ENCODE results near the gene KIF26A. TPM values are rescaled to one million over a fixed set of nuclear protein-coding genes. Genes with fewer than 3 reads are reported as not detected.

KIF26A gene
- total and polyA plus RNA-seq, 8 donors, result 3.6 to 13.2 (median 7.1) TPM

- H3K36me3 ChIP-seq, result no peaks in the 10 kb centered on the region
- TF ChIP-seq CTCF (IDR thresholded peaks at IDR 0.05), result peak; percentile 91 to 94 (median 93)
- H3K4me1 ChIP-seq, result peaks cover 4 to 9% (median 5%) of the 10 kb centered on the region in 3 donors
- H3K4me3 ChIP-seq, result peak overlapping the region; percentile 33 to 51 (median 48)
- ATAC-seq (peak; percentile 87 to 93 (median 91)), DNase-seq (peak; percentile 44 to 93 (median 79)), FAIRE-seq (no peak)
- no peaks in the 10 kb centered on the region for H3K9me3 ChIP-seq
- WGBS, 2 donors, result 1 to 3% methylated on average over 61 to 88 of the region's 88 CpGs
- H3K27ac ChIP-seq, result no peak overlapping the region
- H3K27me3 ChIP-seq, result peaks cover 0 to 14% (median 3%) of the 10 kb centered on the region in 4 donors
- intact Hi-C loops (cut with DNase I), result loop anchor here in 1 of 3 donors (5.0 kb wide), 2 partner anchors 425 to 500 kb away; no protein-coding TSS in a partner anchor
Observed at GRCh38 chr14:104137297-104138097, 890 bp upstream of the KIF26A start.

DNA sequence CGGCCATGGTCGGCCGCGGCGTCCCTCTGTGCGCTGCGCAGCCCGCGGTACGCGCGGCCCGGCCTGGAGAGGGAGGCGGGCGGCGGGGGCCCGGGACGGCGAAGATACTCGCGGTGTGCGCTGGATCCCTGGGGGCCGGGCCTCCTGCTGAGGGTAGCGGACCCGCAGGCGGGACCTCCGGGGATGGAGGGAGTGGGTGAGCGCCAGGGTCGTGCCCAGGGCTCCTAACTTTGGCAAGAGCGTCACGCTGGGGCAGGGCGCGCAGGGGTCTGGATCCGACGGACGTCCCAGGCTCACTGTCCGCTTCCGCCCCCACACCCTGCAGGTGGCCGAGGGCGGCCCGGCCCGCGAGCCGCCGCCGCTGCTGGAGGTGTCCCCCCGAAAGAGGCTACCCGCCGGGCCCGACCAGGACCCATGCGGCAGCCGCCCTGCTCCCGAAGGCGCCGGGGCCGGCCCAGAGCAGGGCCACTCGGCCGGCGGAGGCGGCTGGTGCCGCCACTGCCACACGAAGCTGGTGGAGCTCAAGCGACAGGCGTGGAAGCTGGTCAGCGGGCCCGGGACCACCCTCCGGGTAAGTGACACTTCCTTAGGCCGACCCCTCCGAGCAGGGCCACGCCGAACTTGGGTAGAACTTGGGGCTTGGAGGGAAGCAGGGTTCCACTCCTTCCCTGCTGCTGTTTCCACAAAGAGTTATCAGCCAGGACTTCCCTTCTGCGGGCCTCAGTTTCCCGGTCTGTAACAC is 502 bp downstream of the KIF26A start:
- Histone ChIP-seq H3K9me3 (no peaks in the 10 kb centered on the region), H3K27me3 (peaks cover 0 to 14% (median 3%) of the 10 kb centered on the region in 4 donors), H3K27ac (no peak overlapping the region), H3K4me3 (peak overlapping the region; percentile 33 to 51 (median 48)), H3K36me3 (no peaks in the 10 kb centered on the region), H3K4me1 (peaks cover 4 to 9% (median 5%) of the 10 kb centered on the region in 3 donors)
- FAIRE-seq, result no peak
- WGBS, 2 donors, result 2 to 4% methylated on average over 53 to 73 of the region's 73 CpGs
- peak in 3 of 4 donors; percentile 4 to 26 (median 11) for ATAC-seq
- peak in 5 of 6 donors; percentile 3 to 82 (median 44) for DNase-seq
- intact Hi-C loops (cut with DNase I), result loop anchor here in 1 of 3 donors (5.0 kb wide), 2 partner anchors 423 to 498 kb away; no protein-coding TSS in a partner anchor
- no peak for TF ChIP-seq CTCF (IDR thresholded peaks at IDR 0.05)

DNA sequence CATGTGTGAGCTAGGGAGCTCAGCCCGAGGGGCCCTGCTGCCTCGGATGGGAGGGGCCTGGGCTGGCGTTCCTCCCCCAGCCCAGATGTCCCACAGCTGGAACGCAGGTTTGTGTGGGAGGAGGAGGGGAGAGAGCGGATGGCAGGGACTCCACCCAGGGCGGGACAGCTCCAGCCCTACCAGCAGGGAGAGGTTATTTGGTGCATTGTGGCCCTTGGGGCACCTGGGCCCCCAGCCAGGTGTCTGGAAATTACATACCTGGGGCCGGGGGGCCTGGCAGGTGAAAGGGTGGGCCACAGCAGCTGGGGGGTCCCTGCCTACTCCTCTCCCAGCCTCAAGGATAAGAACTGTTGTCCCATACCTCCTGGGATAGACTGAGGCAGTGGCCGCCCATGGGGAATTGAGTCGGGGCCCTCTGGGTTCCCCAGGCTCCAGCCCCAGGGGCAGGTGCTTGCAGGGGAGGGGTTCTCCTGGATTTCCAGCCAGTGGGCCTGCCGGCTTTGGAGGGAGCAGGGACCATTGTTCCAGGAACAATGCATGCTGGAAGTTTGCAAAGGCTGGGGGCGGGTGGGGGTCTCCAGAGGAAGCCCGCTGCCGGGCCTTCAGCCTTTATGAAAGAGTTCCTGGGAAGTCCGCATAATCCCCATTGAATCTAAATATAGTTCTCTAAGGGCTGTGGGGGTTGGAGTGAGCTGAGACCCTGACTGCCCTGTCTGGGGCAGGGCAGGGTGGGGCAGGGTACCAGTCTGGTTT is 1.2 kb downstream of the KIF26A start:
- peaks cover 0 to 10% (median 3%) of the 10 kb centered on the region in 4 donors for H3K27me3 ChIP-seq
- no peaks in the 10 kb centered on the region for H3K36me3 ChIP-seq
- peaks cover 4 to 9% (median 5%) of the 10 kb centered on the region in 3 donors for H3K4me1 ChIP-seq
- peak overlapping the region in 3 of 4 donors; percentile 46 to 51 (median 51) for H3K4me3 ChIP-seq
- no peak for TF ChIP-seq CTCF (IDR thresholded peaks at IDR 0.05)
- no peak overlapping the region for H3K27ac ChIP-seq
- H3K9me3 ChIP-seq, result no peaks in the 10 kb centered on the region
- FAIRE-seq (no peak), DNase-seq (peak in 4 of 6 donors; percentile 2 to 69 (median 43)), ATAC-seq (peak in 1 of 4 donors; percentile 3)
- 56 to 58% methylated on average over 14 of the region's 14 CpGs for WGBS, 2 donors
- intact Hi-C loops (cut with DNase I), result loop anchor here (5.0 to 10.0 kb wide), 4 partner anchors 423 to 505 kb away; no protein-coding TSS in a partner anchor

- WGBS, 2 donors, result 72 to 80% methylated on average over 6 of the region's 6 CpGs
- ATAC-seq, result no peak
- TF ChIP-seq CTCF (IDR thresholded peaks at IDR 0.05), result no peak
- FAIRE-seq, result no peak
- Histone ChIP-seq H3K36me3 (no peaks in the 10 kb centered on the region), H3K4me3 (peak overlapping the region in 2 of 4 donors; percentile 51), H3K9me3 (no peaks in the 10 kb centered on the region), H3K27me3 (peaks cover 0 to 6% (median 3%) of the 10 kb centered on the region in 4 donors), H3K4me1 (peaks cover 4 to 9% (median 5%) of the 10 kb centered on the region in 3 donors), H3K27ac (no peak overlapping the region)
- intact Hi-C loops (cut with DNase I), result loop anchor here in 2 of 3 donors (10.0 kb wide), 2 partner anchors 425 to 505 kb away; no protein-coding TSS in a partner anchor
- DNase-seq, result peak in 5 of 6 donors; percentile 1 to 59 (median 12)
Observed at GRCh38 chr14:104140213-104140462, 1.8 kb downstream of the KIF26A start.
